HepG2 (cell line): ENCODE data around the gene CCM2L. TPM values are rescaled to one million over a fixed set of nuclear protein-coding genes. Genes with fewer than 3 reads are reported as not detected.

Source experiments
- BCLAF1 ChIP-seq: fragments of 450-650 bp; IDR thresholded peaks from 2 replicates; pipeline ENCODE4 v1.6.1; 2017; ENCODE audit warnings: mild to moderate bottlenecking
- BRCA1 ChIP-seq: sonication (generic); formaldehyde crosslinking; IDR thresholded peaks from 2 replicates; pipeline ENCODE4 v1.4.0; 2020; ENCODE audit warnings: missing genetic modification reagents
- DMAP1 ChIP-seq: IDR thresholded peaks from 2 replicates; pipeline ENCODE4 v1.6.1; 2016
- HDAC6 ChIP-seq: fragments of 200-600 bp; sonication (generic); IDR thresholded peaks from 2 replicates; pipeline ENCODE4 v1.7.0; 2017; ENCODE audit warnings: mild to moderate bottlenecking, antibody characterized with exemption, low read length, low read depth
- HOMEZ ChIP-seq: IDR thresholded peaks from 2 replicates; pipeline ENCODE4 v1.6.1; 2016; ENCODE audit warnings: low read depth
- HOXA7 ChIP-seq: sonication (generic); formaldehyde crosslinking; IDR thresholded peaks from 2 replicates; pipeline ENCODE4 v1.8.1; 2022; ENCODE audit warnings: mild to moderate bottlenecking, missing genetic modification reagents, moderate library complexity
- KDM3A ChIP-seq: IDR thresholded peaks from 2 replicates; pipeline ENCODE4 v1.6.1; 2018; ENCODE audit warnings: low read depth, missing compliant biosample characterization
- NCOA5 ChIP-seq: sonication (generic); formaldehyde crosslinking; IDR thresholded peaks from 2 replicates; pipeline ENCODE4 v1.4.0; 2020; ENCODE audit warnings: missing genetic modification reagents
- NFATC3 ChIP-seq: sonication (generic); formaldehyde crosslinking; IDR thresholded peaks from 2 replicates; pipeline ENCODE4 v1.5.1; 2020; ENCODE audit warnings: mild to moderate bottlenecking, missing genetic modification reagents
- NFKBIZ ChIP-seq: IDR thresholded peaks from 2 replicates; pipeline ENCODE4 v1.6.1; 2018; ENCODE audit warnings: missing genetic modification reagents, missing compliant biosample characterization
- SAP130 ChIP-seq: IDR thresholded peaks from 2 replicates; pipeline ENCODE4 v1.6.1; 2016; ENCODE audit warnings: low read depth
- TEAD3 ChIP-seq: optimal IDR thresholded peaks from 2 replicates; pipeline ENCODE3; 2016; ENCODE audit warnings: borderline replicate concordance
- THAP11 ChIP-seq: IDR thresholded peaks from 2 replicates; pipeline ENCODE4 v1.6.1; 2016; ENCODE audit warnings: missing biosample characterization, missing genetic modification reagents
- ZFAT ChIP-seq: sonication (generic); formaldehyde crosslinking; conservative IDR thresholded peaks from 2 replicates; pipeline ENCODE4 v1.8.1; 2023; ENCODE audit warnings: missing genetic modification reagents, inconsistent platforms
- ZNF24 ChIP-seq: fragments of 450-650 bp; IDR thresholded peaks from 2 replicates; pipeline ENCODE4 v1.6.1; 2017; ENCODE audit warnings: antibody characterized with exemption, mild to moderate bottlenecking
- ZNF558 ChIP-seq: sonication (generic); formaldehyde crosslinking; IDR thresholded peaks from 2 replicates; pipeline ENCODE4 v1.9.0; 2022; ENCODE audit warnings: mild to moderate bottlenecking, missing genetic modification reagents, borderline replicate concordance
- ZNF800 ChIP-seq: sonication (generic); formaldehyde crosslinking; IDR thresholded peaks from 2 replicates; pipeline ENCODE4 v1.4.0; 2020; ENCODE audit warnings: missing genetic modification reagents
- polyA plus RNA-seq, 8 experiments: library from polyadenylated mRNA; depleted of rRNA in 3 of 8; stranded (reverse) in 7 of 8; unstranded in 1 of 8; fragments of >200 nt; fragmentation: Illumina TruSeq in 4 of 8; extraction: Trizol in 4 of 8; gene quantifications; 2 replicates each; pipeline versions ENCODE4 v1.2.1 to v1.2.3, GENCODE V29; 2011 to 2016; ENCODE audit warnings: low read depth in 4 of 8, missing spikeins in 1 of 8, mixed read lengths in 1 of 8; ENCODE audit not compliant: insufficient read depth in 1 of 8
- total RNA-seq, 5 experiments: library from RNA; depleted of rRNA; stranded (reverse); fragments of >200 nt; fragmentation: Illumina TruSeq; extraction: Trizol; gene quantifications; 2 replicates each; pipeline ENCODE4 v1.2.3, GENCODE V29; 2016; ENCODE audit warnings: low read depth in 1 of 5
- TF ChIP-seq, protein P1 (sequence below): sonication (generic); formaldehyde crosslinking; IDR thresholded peaks from 2 replicates; pipeline ENCODE4 v1.5.1; 2020; ENCODE audit warnings: mild to moderate bottlenecking, missing genetic modification reagents, moderate library complexity
- TF ChIP-seq, protein P2 (sequence below): sonication (generic); formaldehyde crosslinking; IDR thresholded peaks from 2 replicates; pipeline ENCODE4 v1.4.0; 2020; ENCODE audit warnings: missing genetic modification reagents

CCM2L gene
- total and polyA plus RNA-seq, 2 of the 13 experiments (the other 11 are each of a cell fraction or from before 2014, with no cell fraction given): 0.15 TPM; not detected in 1

- TF ChIP-seq DMAP1 (CRISPR knock-in tag): no peak
- TF ChIP-seq ZNF24: no peak
- TF ChIP-seq NCOA5 (CRISPR knock-in tag): no peak
- TF ChIP-seq BRCA1: no peak
- TF ChIP-seq KDM3A: 0 out of 2 replicates have a peak, but pooled peaks have one; percentile 47
- no peak for TF ChIP-seq NFKBIZ (CRISPR knock-in tag)
- TF ChIP-seq HDAC6: no peak
- TF ChIP-seq NFATC3 (CRISPR knock-in tag): no peak
- 0 out of 2 replicates have a peak, but pooled peaks have one; percentile 42 for TF ChIP-seq HOMEZ (CRISPR knock-in tag)
- TF ChIP-seq BCLAF1: no peak
- TF ChIP-seq ZNF800 (CRISPR knock-in tag): 0 out of 2 replicates have a peak, but pooled peaks have one; percentile 26
- TF ChIP-seq ZNF558 (CRISPR knock-in tag): no peak
- TF ChIP-seq, protein P1, sequence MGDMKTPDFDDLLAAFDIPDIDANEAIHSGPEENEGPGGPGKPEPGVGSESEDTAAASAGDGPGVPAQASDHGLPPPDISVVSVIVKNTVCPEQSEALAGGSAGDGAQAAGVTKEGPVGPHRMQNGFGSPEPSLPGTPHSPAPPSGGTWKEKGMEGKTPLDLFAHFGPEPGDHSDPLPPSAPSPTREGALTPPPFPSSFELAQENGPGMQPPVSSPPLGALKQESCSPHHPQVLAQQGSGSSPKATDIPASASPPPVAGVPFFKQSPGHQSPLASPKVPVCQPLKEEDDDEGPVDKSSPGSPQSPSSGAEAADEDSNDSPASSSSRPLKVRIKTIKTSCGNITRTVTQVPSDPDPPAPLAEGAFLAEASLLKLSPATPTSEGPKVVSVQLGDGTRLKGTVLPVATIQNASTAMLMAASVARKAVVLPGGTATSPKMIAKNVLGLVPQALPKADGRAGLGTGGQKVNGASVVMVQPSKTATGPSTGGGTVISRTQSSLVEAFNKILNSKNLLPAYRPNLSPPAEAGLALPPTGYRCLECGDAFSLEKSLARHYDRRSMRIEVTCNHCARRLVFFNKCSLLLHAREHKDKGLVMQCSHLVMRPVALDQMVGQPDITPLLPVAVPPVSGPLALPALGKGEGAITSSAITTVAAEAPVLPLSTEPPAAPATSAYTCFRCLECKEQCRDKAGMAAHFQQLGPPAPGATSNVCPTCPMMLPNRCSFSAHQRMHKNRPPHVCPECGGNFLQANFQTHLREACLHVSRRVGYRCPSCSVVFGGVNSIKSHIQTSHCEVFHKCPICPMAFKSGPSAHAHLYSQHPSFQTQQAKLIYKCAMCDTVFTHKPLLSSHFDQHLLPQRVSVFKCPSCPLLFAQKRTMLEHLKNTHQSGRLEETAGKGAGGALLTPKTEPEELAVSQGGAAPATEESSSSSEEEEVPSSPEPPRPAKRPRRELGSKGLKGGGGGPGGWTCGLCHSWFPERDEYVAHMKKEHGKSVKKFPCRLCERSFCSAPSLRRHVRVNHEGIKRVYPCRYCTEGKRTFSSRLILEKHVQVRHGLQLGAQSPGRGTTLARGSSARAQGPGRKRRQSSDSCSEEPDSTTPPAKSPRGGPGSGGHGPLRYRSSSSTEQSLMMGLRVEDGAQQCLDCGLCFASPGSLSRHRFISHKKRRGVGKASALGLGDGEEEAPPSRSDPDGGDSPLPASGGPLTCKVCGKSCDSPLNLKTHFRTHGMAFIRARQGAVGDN (CRISPR knock-in tag): peak; percentile 68
- TF ChIP-seq, protein P2, sequence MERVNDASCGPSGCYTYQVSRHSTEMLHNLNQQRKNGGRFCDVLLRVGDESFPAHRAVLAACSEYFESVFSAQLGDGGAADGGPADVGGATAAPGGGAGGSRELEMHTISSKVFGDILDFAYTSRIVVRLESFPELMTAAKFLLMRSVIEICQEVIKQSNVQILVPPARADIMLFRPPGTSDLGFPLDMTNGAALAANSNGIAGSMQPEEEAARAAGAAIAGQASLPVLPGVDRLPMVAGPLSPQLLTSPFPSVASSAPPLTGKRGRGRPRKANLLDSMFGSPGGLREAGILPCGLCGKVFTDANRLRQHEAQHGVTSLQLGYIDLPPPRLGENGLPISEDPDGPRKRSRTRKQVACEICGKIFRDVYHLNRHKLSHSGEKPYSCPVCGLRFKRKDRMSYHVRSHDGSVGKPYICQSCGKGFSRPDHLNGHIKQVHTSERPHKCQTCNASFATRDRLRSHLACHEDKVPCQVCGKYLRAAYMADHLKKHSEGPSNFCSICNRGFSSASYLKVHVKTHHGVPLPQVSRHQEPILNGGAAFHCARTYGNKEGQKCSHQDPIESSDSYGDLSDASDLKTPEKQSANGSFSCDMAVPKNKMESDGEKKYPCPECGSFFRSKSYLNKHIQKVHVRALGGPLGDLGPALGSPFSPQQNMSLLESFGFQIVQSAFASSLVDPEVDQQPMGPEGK (CRISPR knock-in tag): peak; percentile 47; the same call in 1 of the 2 replicates
- TF ChIP-seq THAP11 (CRISPR knock-in tag): 0 out of 2 replicates have a peak, but pooled peaks have one; percentile 37
- TF ChIP-seq HOXA7 (CRISPR knock-in tag): no peak
- TF ChIP-seq TEAD3: no peak
- no peak for TF ChIP-seq ZFAT
- peak; percentile 72 for TF ChIP-seq SAP130 (CRISPR knock-in tag)
Observed at GRCh38 chr20:32079655-32080109, 69.4 kb downstream of the CCM2L start (continued).
